Measurements from ENCODE around the gene RAD51B. TPM values are rescaled to one million over a fixed set of nuclear protein-coding genes. Genes with fewer than 3 reads are reported as not detected.

The RAD51B gene
- total and polyA plus RNA-seq, 9 of the 15 experiments (the other 6 are each of a cell fraction or from before 2014, with no cell fraction given): 8.5 to 17.3 (median 11.3) TPM

- H3K9me3 ChIP-seq (replicated peaks; ENCODE audit: control insufficient read depth, insufficient read depth, low read depth, low read length): no peaks in the 10 kb centered on the region
- POLR2A ChIA-PET: interaction anchor here (0.6 kb wide), 1 partner anchor 72 kb away, joined by 3 read pairs; no protein-coding TSS in a partner anchor
- 60% methylated on average over 3 of the region's 6 CpGs for WGBS (ENCODE audit: insufficient coverage, low coverage, missing lambda C conversion rate)
- no peaks in the 10 kb centered on the region for H3K79me2 ChIP-seq (ENCODE audit: control insufficient read depth, insufficient read depth, low read length)
- H3K9me1 ChIP-seq (ENCODE audit: control insufficient read depth, insufficient read depth, low read length): no peaks in the 10 kb centered on the region
- no peak for TF ChIP-seq MXI1 (IDR thresholded peaks at IDR 0.05; ENCODE audit: low read depth, low read length)
- no peak for TF ChIP-seq L3MBTL2 (IDR thresholded peaks at IDR 0.05)
- H3K27me3 ChIP-seq (ENCODE audit: control insufficient read depth in 2 of 2, insufficient read depth in 2 of 2, low read length in 2 of 2): no peaks in the 10 kb centered on the region
- CTCF ChIA-PET (ENCODE audit: low intra/inter-chr PET ratio): no interaction called here
- peak overlapping the region; percentile 85 for H2AFZ ChIP-seq (ENCODE audit: low read depth, low read length)
- intact Hi-C loops (cut with micrococcal nuclease) (no loop called here), in situ Hi-C loops (cut with MboI) (no loop called here)
- no TSS peak for BruUV-seq (replicated peaks)
- peak overlapping the region; percentile 37; the same call in 1 of the 2 replicates for H3K4me2 ChIP-seq (ENCODE audit: insufficient read depth, low read length)
- ATAC-seq: no peak
- no peak for FAIRE-seq
- DNase-seq (ENCODE audit: extremely low read depth in 1 of 4, low spot score in 3 of 4): no peak
- no peak overlapping the region; the same call in 2 of the 3 replicates for H3K27ac ChIP-seq (ENCODE audit: extremely low read depth, low read depth, low read length)
- H3K4me3 ChIP-seq: no peak overlapping the region
- H4K20me1 ChIP-seq (replicated peaks; ENCODE audit: control insufficient read depth, insufficient read depth, low read length): no peaks in the 10 kb centered on the region
- H3K4me1 ChIP-seq (replicated peaks in 1 of 2; ENCODE audit: control insufficient read depth in 2 of 2, insufficient read depth in 2 of 2, low read length in 2 of 2): peaks cover 11 to 26% of the 10 kb centered on the region in 2 experiments
- H3K9ac ChIP-seq (ENCODE audit: insufficient read depth in 1 of 2, low read depth in 2 of 2, low read length in 2 of 2): no peak overlapping the region
- H3K36me3 ChIP-seq (ENCODE audit: control insufficient read depth, insufficient read depth, low read length): no peaks in the 10 kb centered on the region
Measured at GRCh38 chr14:68652433-68652690, 832.8 kb downstream of the RAD51B start.

DNA sequence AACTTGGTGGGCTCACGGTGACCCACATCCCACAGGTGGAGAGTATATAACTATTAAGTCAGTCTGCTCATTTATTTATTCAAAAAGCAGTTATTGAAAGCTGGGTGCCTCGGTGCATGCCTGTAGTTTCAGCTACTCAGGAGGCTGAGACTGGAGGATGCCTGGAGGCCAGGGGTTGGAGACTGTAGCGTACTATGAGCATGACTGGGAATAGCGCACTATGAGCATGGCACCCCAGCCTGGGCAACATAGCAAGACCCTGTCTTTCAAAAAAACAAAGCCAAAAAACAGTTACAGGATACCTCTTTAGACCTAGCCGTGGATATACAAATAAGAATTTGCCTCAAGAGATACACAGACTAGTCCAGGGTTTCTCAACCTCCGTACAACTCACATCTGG, 833.5 kb downstream of the RAD51B start:
- Histone ChIP-seq H3K79me2 (ENCODE audit: control insufficient read depth, insufficient read depth, low read length) (no peaks in the 10 kb centered on the region), H3K4me2 (ENCODE audit: insufficient read depth, low read length) (no peak overlapping the region), H3K4me1 (replicated peaks in 1 of 2; ENCODE audit: control insufficient read depth in 2 of 2, insufficient read depth in 2 of 2, low read length in 2 of 2) (peaks cover 11 to 26% of the 10 kb centered on the region in 2 experiments), H2AFZ (ENCODE audit: low read depth, low read length) (no peak overlapping the region), H3K9me1 (ENCODE audit: control insufficient read depth, insufficient read depth, low read length) (no peaks in the 10 kb centered on the region), H3K9ac (ENCODE audit: insufficient read depth in 1 of 2, low read depth in 2 of 2, low read length in 2 of 2) (no peak overlapping the region), H4K20me1 (replicated peaks; ENCODE audit: control insufficient read depth, insufficient read depth, low read length) (no peaks in the 10 kb centered on the region), H3K36me3 (ENCODE audit: control insufficient read depth, insufficient read depth, low read length) (no peaks in the 10 kb centered on the region), H3K4me3 (no peak overlapping the region), H3K9me3 (replicated peaks; ENCODE audit: control insufficient read depth, insufficient read depth, low read depth, low read length) (no peaks in the 10 kb centered on the region), H3K27ac (ENCODE audit: extremely low read depth, low read depth, low read length) (no peak overlapping the region), H3K27me3 (ENCODE audit: control insufficient read depth in 2 of 2, insufficient read depth in 2 of 2, low read length in 2 of 2) (no peaks in the 10 kb centered on the region)
- FAIRE-seq (no peak), ATAC-seq (no peak), DNase-seq (ENCODE audit: extremely low read depth in 1 of 4, low spot score in 3 of 4) (no peak)
- ChIA-PET CTCF (ENCODE audit: low intra/inter-chr PET ratio) (no interaction called here), POLR2A (no interaction called here)
- BruUV-seq (replicated peaks): no TSS peak
- TF ChIP-seq ZBTB34 (CRISPR knock-in tag; IDR thresholded peaks at IDR 0.05): no peak
- TF ChIP-seq ZNF121 (CRISPR knock-in tag; conservative IDR thresholded peaks at IDR 0.05): peak; percentile 32
- intact Hi-C loops (cut with micrococcal nuclease) (no loop called here), in situ Hi-C loops (cut with MboI) (no loop called here)
- 62% methylated on average over 6 of the region's 6 CpGs for WGBS (ENCODE audit: insufficient coverage, low coverage, missing lambda C conversion rate)

Data from K562 (cell line).